PC-3 (cell line): ENCODE results near the gene ACE2. TPM values are rescaled to one million over a fixed set of nuclear protein-coding genes. Genes with fewer than 3 reads are reported as not detected.
A peak's percentile ranks its signal among the peaks of the same experiment; 100 is the strongest.

Source experiments
- ATAC-seq: fragments of 200-7000 bp; cut with Tn5 transposase; 2 replicates; pipeline ENCODE4 v1.9.1; 2020; ENCODE audit warnings: mild to moderate bottlenecking, moderate library complexity
- BruUV-seq: library from RNA; stranded (reverse); fragments of 400-500 nt; replicated peaks from 2 replicates; lab custom pipeline; 2021; lab: Mats Ljungman, UMichigan
- CTCF ChIA-PET: fragments of 300-600 bp; sonication (Branson Sonifier 250); formaldehyde crosslinking; loops from one replicate; lab custom pipeline; 2022; ENCODE audit warnings: antibody characterized with exemption; lab: Charles Lee
- POLR2A ChIA-PET: fragments of 300-600 bp; sonication (Branson Sonifier 250); formaldehyde crosslinking; loops from one replicate; lab custom pipeline; 2022; ENCODE audit warnings: antibody characterized with exemption; ENCODE audit not compliant: unreplicated experiment; lab: Charles Lee
- DNase-seq: peaks from one replicate; pipeline ENCODE4 v3.0.0-alpha.2; 2015
- H2AFZ ChIP-seq: fragments of 300-600 bp; sonication (generic); 2 replicates; pipeline ENCODE4 v1.6.0; 2016; ENCODE audit warnings: antibody characterized with exemption, low read length
- H3F3A ChIP-seq: fragments of 300-600 bp; sonication (generic); one replicate; pipeline ENCODE4 v1.6.0; 2017; ENCODE audit warnings: antibody characterized with exemption, low read length, control low read depth, mild to moderate bottlenecking; ENCODE audit not compliant: unreplicated experiment
- H3K27ac ChIP-seq: fragments of 300-600 bp; sonication (generic); 2 replicates; pipeline ENCODE4 v1.5.1; 2016; ENCODE audit warnings: mild to moderate bottlenecking, low read length
- H3K27me3 ChIP-seq: fragments of 300-600 bp; sonication (generic); 2 replicates; pipeline ENCODE4 v1.6.1; 2016; ENCODE audit warnings: low read length, mixed read lengths
- H3K36me3 ChIP-seq: fragments of 300-600 bp; sonication (generic); 2 replicates; pipeline ENCODE4 v1.6.1; 2016; ENCODE audit warnings: low read depth, mixed run types, low read length, mixed read lengths
- H3K4me1 ChIP-seq: fragments of 300-600 bp; sonication (generic); 2 replicates; pipeline ENCODE4 v1.5.1; 2016; ENCODE audit warnings: low read length; ENCODE audit not compliant: insufficient read depth
- H3K4me2 ChIP-seq: fragments of 300-600 bp; sonication (generic); 2 replicates; pipeline ENCODE4 v1.6.0; 2016; ENCODE audit warnings: low read length
- H3K4me3 ChIP-seq: fragments of 300-600 bp; sonication (generic); 2 replicates; pipeline ENCODE4 v1.5.1; 2016; ENCODE audit warnings: mild to moderate bottlenecking, low read length, mixed read lengths
- H3K79me2 ChIP-seq: fragments of 300-600 bp; sonication (generic); 2 replicates; pipeline ENCODE4 v1.6.1; 2017; ENCODE audit warnings: low read length, mixed read lengths
- H3K9ac ChIP-seq: fragments of 300-600 bp; sonication (generic); 2 replicates; pipeline ENCODE4 v1.6.0; 2016; ENCODE audit warnings: mild to moderate bottlenecking, low read length
- H3K9me2 ChIP-seq: fragments of 300-600 bp; sonication (generic); replicated peaks from 2 replicates; pipeline ENCODE4 v1.6.1; 2016; ENCODE audit warnings: mixed run types, low read length, mixed read lengths
- H3K9me3 ChIP-seq: fragments of 300-600 bp; sonication (generic); 2 replicates; pipeline ENCODE4 v1.6.1; 2016; ENCODE audit warnings: low read length, mixed read lengths
- H4K20me1 ChIP-seq: fragments of 300-600 bp; sonication (generic); 2 replicates; pipeline ENCODE4 v1.6.1; 2016; ENCODE audit warnings: low read length, mixed read lengths
- EZH2 ChIP-seq: fragments of 300-600 bp; sonication (generic); IDR thresholded peaks from one replicate; pipeline ENCODE4 v1.6.1; 2017; ENCODE audit warnings: antibody characterized with exemption, mild to moderate bottlenecking, low read length; ENCODE audit not compliant: unreplicated experiment
- EZH2phosphoT487 ChIP-seq: fragments of 300-600 bp; sonication (generic); IDR thresholded peaks from 2 replicates; pipeline ENCODE4 v1.6.1; 2018; ENCODE audit warnings: mild to moderate bottlenecking, antibody characterized with exemption, low read length, borderline replicate concordance
- intact Hi-C: fragments of 100-400 bp; cut with micrococcal nuclease; formaldehyde crosslinking; loops from 2 replicates; pipeline ENCODE4 v1.9.0; 2023
- total RNA-seq: library from RNA; depleted of rRNA; stranded (reverse); fragments of >200 nt; gene quantifications from 2 replicates; pipeline ENCODE4 v1.2.3, GENCODE V29; 2014
- TF ChIP-seq, protein P1 (sequence below): fragments of 300-600 bp; sonication (generic); conservative IDR thresholded peaks from 2 replicates; pipeline ENCODE4 v1.5.1; 2017; ENCODE audit warnings: antibody characterized with exemption, low read depth, mild to moderate bottlenecking, low read length

Gene ACE2
- total RNA-seq, 1 experiment from 2014 or later: 1.2 TPM

DNA sequence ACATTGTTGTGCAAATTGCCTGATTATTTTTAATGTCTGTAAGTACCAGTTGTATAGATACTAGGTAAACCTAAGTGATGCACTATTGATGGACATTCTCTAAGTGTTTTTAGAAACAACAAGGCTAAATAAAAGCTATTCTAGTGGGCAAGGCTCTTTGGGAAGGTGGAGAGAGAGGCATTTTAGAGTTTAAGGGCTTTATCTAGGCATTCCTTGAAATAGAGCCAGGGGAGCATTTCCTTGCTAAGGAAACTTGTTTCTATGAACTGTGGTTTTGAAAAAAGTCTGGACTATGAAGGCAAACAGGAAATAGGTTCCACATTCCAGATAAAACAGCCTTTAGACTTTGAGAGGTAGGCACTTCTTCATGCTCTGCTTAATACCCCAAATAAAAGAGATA lies 76.3 kb downstream of the ACE2 start:
- Histone ChIP-seq H3K9me2 (no peaks in the 10 kb centered on the region), H3K4me1 (peaks cover 9% of the 10 kb centered on the region; the same call in 1 of the 2 replicates), H3K27ac (no peak overlapping the region), H3K36me3 (no peaks in the 10 kb centered on the region), H3K9ac (no peak overlapping the region), H4K20me1 (no peaks in the 10 kb centered on the region), H3K9me3 (no peaks in the 10 kb centered on the region), H3K27me3 (no peaks in the 10 kb centered on the region), H3K79me2 (no peaks in the 10 kb centered on the region), H3F3A (no peaks in the 10 kb centered on the region), H3K4me2 (no peak overlapping the region), H3K4me3 (no peak overlapping the region), H2AFZ (no peak overlapping the region)
- TF ChIP-seq, protein P1, sequence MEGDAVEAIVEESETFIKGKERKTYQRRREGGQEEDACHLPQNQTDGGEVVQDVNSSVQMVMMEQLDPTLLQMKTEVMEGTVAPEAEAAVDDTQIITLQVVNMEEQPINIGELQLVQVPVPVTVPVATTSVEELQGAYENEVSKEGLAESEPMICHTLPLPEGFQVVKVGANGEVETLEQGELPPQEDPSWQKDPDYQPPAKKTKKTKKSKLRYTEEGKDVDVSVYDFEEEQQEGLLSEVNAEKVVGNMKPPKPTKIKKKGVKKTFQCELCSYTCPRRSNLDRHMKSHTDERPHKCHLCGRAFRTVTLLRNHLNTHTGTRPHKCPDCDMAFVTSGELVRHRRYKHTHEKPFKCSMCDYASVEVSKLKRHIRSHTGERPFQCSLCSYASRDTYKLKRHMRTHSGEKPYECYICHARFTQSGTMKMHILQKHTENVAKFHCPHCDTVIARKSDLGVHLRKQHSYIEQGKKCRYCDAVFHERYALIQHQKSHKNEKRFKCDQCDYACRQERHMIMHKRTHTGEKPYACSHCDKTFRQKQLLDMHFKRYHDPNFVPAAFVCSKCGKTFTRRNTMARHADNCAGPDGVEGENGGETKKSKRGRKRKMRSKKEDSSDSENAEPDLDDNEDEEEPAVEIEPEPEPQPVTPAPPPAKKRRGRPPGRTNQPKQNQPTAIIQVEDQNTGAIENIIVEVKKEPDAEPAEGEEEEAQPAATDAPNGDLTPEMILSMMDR: no peak
- no peak for TF ChIP-seq EZH2phosphoT487
- BruUV-seq: no TSS peak
- ChIA-PET POLR2A (no interaction called here), CTCF (no interaction called here)
- peak; percentile 54 for ATAC-seq
- DNase-seq: peak; percentile 48
- intact Hi-C loops: no loop called here

DNA sequence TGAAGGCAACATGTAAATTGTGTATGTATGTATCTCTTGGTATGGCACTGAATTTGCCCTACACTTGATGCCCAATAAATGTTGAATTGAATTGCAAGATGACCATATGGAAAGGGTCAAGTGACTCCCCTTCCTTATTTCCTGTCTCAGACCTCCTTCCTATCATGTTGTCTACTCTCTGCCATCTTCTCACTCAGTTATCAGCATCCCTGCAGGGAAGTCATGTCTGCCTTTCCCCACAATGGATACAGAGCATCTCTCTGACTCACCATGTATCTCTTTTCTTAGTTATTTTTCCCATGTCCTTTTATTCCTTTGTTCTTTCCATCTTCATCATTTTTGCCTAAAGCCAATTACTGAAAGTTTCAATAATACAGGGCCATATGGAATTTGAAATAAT lies 77.7 kb downstream of the ACE2 start:
- no peaks in the 10 kb centered on the region for H3K36me3 ChIP-seq
- no peak overlapping the region for H2AFZ ChIP-seq
- no peak overlapping the region for H3K4me2 ChIP-seq
- no peaks in the 10 kb centered on the region for H3K9me3 ChIP-seq
- H3K9ac ChIP-seq: no peak overlapping the region
- H3F3A ChIP-seq: no peaks in the 10 kb centered on the region
- ChIA-PET CTCF (no interaction called here), POLR2A (no interaction called here)
- peaks cover 9% of the 10 kb centered on the region; the same call in 1 of the 2 replicates for H3K4me1 ChIP-seq
- H4K20me1 ChIP-seq: no peaks in the 10 kb centered on the region
- H3K79me2 ChIP-seq: no peaks in the 10 kb centered on the region
- TF ChIP-seq EZH2 (no peak), EZH2phosphoT487 (no peak)
- TF ChIP-seq, protein P1: no peak
- no peaks in the 10 kb centered on the region for H3K27me3 ChIP-seq
- no peak overlapping the region for H3K4me3 ChIP-seq
- DNase-seq (no peak), ATAC-seq (no peak)
- intact Hi-C loops: no loop called here
- no TSS peak for BruUV-seq
- no peak overlapping the region for H3K27ac ChIP-seq
- no peaks in the 10 kb centered on the region for H3K9me2 ChIP-seq

DNA sequence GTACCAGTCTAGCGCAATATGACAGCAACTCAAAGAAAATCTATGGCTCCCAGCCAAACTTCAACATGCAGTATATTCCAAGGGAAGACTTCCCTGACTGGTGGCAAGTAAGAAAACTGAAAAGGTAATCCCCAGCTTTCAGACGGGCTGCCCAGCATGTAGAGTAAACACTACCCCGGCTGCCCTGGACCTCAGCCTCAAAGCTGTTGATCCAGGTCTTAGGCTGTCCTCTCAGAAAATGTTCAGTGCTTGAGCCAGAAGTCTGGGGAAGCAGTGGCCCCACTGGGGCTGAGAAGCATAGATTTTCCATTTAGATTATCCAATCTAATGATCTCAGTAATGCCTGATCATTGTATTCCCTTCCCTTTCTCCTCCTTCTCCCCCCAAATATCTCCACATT lies 78.3 kb downstream of the ACE2 start:
- intact Hi-C loops: no loop called here
- H3K9me3 ChIP-seq: no peaks in the 10 kb centered on the region
- no peak overlapping the region for H3K27ac ChIP-seq
- H3K36me3 ChIP-seq: no peaks in the 10 kb centered on the region
- H3K4me1 ChIP-seq: peaks cover 9% of the 10 kb centered on the region; the same call in 1 of the 2 replicates
- no peaks in the 10 kb centered on the region for H3F3A ChIP-seq
- CTCF ChIA-PET: no interaction called here
- no peaks in the 10 kb centered on the region for H3K79me2 ChIP-seq
- no peak for ATAC-seq
- no peaks in the 10 kb centered on the region for H3K27me3 ChIP-seq
- no peak overlapping the region for H3K9ac ChIP-seq
- no peak overlapping the region for H2AFZ ChIP-seq
- POLR2A ChIA-PET: no interaction called here
- TF ChIP-seq EZH2 (no peak), EZH2phosphoT487 (no peak)
- TF ChIP-seq, protein P1: no peak
- DNase-seq: no peak
- H3K4me2 ChIP-seq: no peak overlapping the region
- no peaks in the 10 kb centered on the region for H4K20me1 ChIP-seq
- BruUV-seq: no TSS peak
- H3K4me3 ChIP-seq: no peak overlapping the region
- H3K9me2 ChIP-seq: no peaks in the 10 kb centered on the region
